ENCODE measurements around the gene CALY. TPM values are rescaled to one million over a fixed set of nuclear protein-coding genes. Genes with fewer than 3 reads are reported as not detected.
A peak's percentile ranks its signal among the peaks of the same experiment; 100 is the strongest.

Gene CALY
- total RNA-seq, 1 donor from 2014 or later, result not detected

GRCh38 chr10:133355266-133355665 is 18.6 kb upstream of the CALY start:
- no peak for TF ChIP-seq CTCF (IDR thresholded peaks at IDR 0.05; ENCODE audit: unreplicated experiment)
- no peak overlapping the region for H3K27ac Mint-ChIP-seq (ENCODE audit: unreplicated experiment)
- no peaks in the 10 kb centered on the region for H3K4me1 Mint-ChIP-seq (ENCODE audit: unreplicated experiment)
- no peak for DNase-seq (ENCODE audit: low spot score)
- H3K27me3 Mint-ChIP-seq (ENCODE audit: unreplicated experiment), result peaks cover 12% of the 10 kb centered on the region
- H3K36me3 Mint-ChIP-seq (ENCODE audit: low read depth, unreplicated experiment), result no peaks in the 10 kb centered on the region
- H3K4me3 Mint-ChIP-seq (ENCODE audit: unreplicated experiment), result no peak overlapping the region
- H3K9me3 Mint-ChIP-seq (ENCODE audit: unreplicated experiment), result no peaks in the 10 kb centered on the region

GRCh38 chr10:133354672-133355240 is 18.1 kb upstream of the CALY start:
- peaks cover 7% of the 10 kb centered on the region for H3K27me3 Mint-ChIP-seq (ENCODE audit: unreplicated experiment)
- TF ChIP-seq CTCF (IDR thresholded peaks at IDR 0.05; ENCODE audit: unreplicated experiment), result no peak

GRCh38 chr10:133353988-133354605 is 17.4 kb upstream of the CALY start:
- Mint-ChIP-seq H3K4me1 (ENCODE audit: unreplicated experiment) (no peaks in the 10 kb centered on the region), H3K4me3 (ENCODE audit: unreplicated experiment) (no peak overlapping the region), H3K9me3 (ENCODE audit: unreplicated experiment) (no peaks in the 10 kb centered on the region), H3K27me3 (ENCODE audit: unreplicated experiment) (peaks cover 7% of the 10 kb centered on the region), H3K36me3 (ENCODE audit: low read depth, unreplicated experiment) (no peaks in the 10 kb centered on the region), H3K27ac (ENCODE audit: unreplicated experiment) (peak overlapping the region; percentile 52)
- TF ChIP-seq CTCF (IDR thresholded peaks at IDR 0.05; ENCODE audit: unreplicated experiment), result no peak
- DNase-seq (ENCODE audit: low spot score), result no peak

More at GRCh38 chr10:133354672-133355240, 18.1 kb upstream of the CALY start:
- no peak for DNase-seq (ENCODE audit: low spot score)
- H3K9me3 Mint-ChIP-seq (ENCODE audit: unreplicated experiment), result no peaks in the 10 kb centered on the region
- no peaks in the 10 kb centered on the region for H3K36me3 Mint-ChIP-seq (ENCODE audit: low read depth, unreplicated experiment)
- no peak overlapping the region for H3K27ac Mint-ChIP-seq (ENCODE audit: unreplicated experiment)
- no peaks in the 10 kb centered on the region for H3K4me1 Mint-ChIP-seq (ENCODE audit: unreplicated experiment)
- H3K4me3 Mint-ChIP-seq (ENCODE audit: unreplicated experiment), result no peak overlapping the region

- Mint-ChIP-seq H3K27me3 (ENCODE audit: unreplicated experiment) (peaks cover 7% of the 10 kb centered on the region), H3K36me3 (ENCODE audit: low read depth, unreplicated experiment) (no peaks in the 10 kb centered on the region), H3K4me3 (ENCODE audit: unreplicated experiment) (no peak overlapping the region), H3K4me1 (ENCODE audit: unreplicated experiment) (no peaks in the 10 kb centered on the region), H3K9me3 (ENCODE audit: unreplicated experiment) (no peaks in the 10 kb centered on the region), H3K27ac (ENCODE audit: unreplicated experiment) (no peak overlapping the region)
- TF ChIP-seq CTCF (IDR thresholded peaks at IDR 0.05; ENCODE audit: unreplicated experiment), result no peak
- DNase-seq (ENCODE audit: low spot score), result no peak
These were observed 16.7 kb upstream of the CALY start for GRCh38 chr10:133353202-133353959.

All from endothelial cell (in vitro differentiated cells).